Liver (tissue), 9 donors: ENCODE data around the gene THADA. TPM values are rescaled to one million over a fixed set of nuclear protein-coding genes. Genes with fewer than 3 reads are reported as not detected.

ENCODE experiments used
- DNase-seq: peaks from one replicate; pipeline ENCODE4 v3.0.0-alpha.2; 2017; ENCODE audit warnings: low spot score
- H3K27ac ChIP-seq, 2 donors: one replicate each; pipeline ENCODE4 v1.7.0; 2013; ENCODE audit warnings: inconsistent platforms in 2 of 2, low read length in 2 of 2, control low read depth in 1 of 2, low read depth in 1 of 2, mild to moderate bottlenecking in 1 of 2
- H3K27me3 ChIP-seq, 4 donors: one replicate each; pipeline versions ENCODE4 v1.6.1 to v1.7.0; 2013; ENCODE audit warnings: low read length in 3 of 4, inconsistent platforms in 1 of 4, mild to moderate bottlenecking in 1 of 4, moderate library complexity in 1 of 4; ENCODE audit not compliant: control insufficient read depth in 4 of 4, insufficient read depth in 4 of 4
- H3K36me3 ChIP-seq, 4 donors: one replicate each; pipeline versions ENCODE4 v1.6.1 to v1.7.0; 2013; ENCODE audit warnings: low read length in 3 of 4, mild to moderate bottlenecking in 3 of 4, low read depth in 1 of 4, moderate library complexity in 1 of 4; ENCODE audit not compliant: control insufficient read depth in 4 of 4, insufficient read depth in 3 of 4
- H3K4me1 ChIP-seq, 4 donors: one replicate each; pipeline versions ENCODE4 v1.6.1 to v1.7.0; 2013; ENCODE audit warnings: low read length in 3 of 4, mild to moderate bottlenecking in 3 of 4, moderate library complexity in 1 of 4; ENCODE audit not compliant: control insufficient read depth in 4 of 4, insufficient read depth in 4 of 4
- H3K4me3 ChIP-seq, 3 donors: one replicate each; pipeline versions ENCODE4 v1.6.1 to v1.7.0; 2013; ENCODE audit warnings: low read length in 3 of 3, control low read depth in 1 of 3, low read depth in 1 of 3, mild to moderate bottlenecking in 1 of 3
- H3K9ac ChIP-seq, 2 donors: one replicate each; pipeline ENCODE4 v1.7.0; 2013; ENCODE audit warnings: low read length in 2 of 2, mild to moderate bottlenecking in 2 of 2, moderate library complexity in 2 of 2, control low read depth in 1 of 2, low read depth in 1 of 2
- H3K9me3 ChIP-seq, 4 donors: one replicate each; pipeline versions ENCODE4 v1.6.1 to v1.7.0; 2013; ENCODE audit warnings: low read length in 3 of 4; ENCODE audit not compliant: control insufficient read depth in 4 of 4
- EGR1 ChIP-seq, 2 donors: IDR thresholded peaks; 2 replicates each; pipeline ENCODE4 v1.6.1; 2016 to 2018; ENCODE audit warnings: antibody characterized with exemption in 2 of 2, low read depth in 2 of 2
- FOXA1 ChIP-seq: IDR thresholded peaks from 2 replicates; pipeline ENCODE4 v1.6.1; 2016; ENCODE audit warnings: antibody characterized with exemption
- FOXA2 ChIP-seq: IDR thresholded peaks from 2 replicates; pipeline ENCODE4 v1.6.1; 2016; ENCODE audit warnings: antibody characterized with exemption
- GABPA ChIP-seq, 2 donors: IDR thresholded peaks in 1 of 2; conservative IDR thresholded peaks in 1 of 2; 2 replicates each; pipeline ENCODE4 v1.6.1; 2016; ENCODE audit warnings: antibody characterized with exemption in 2 of 2, mild to moderate bottlenecking in 1 of 2, moderate library complexity in 1 of 2
- HNF4A ChIP-seq, 2 donors: conservative IDR thresholded peaks; 2 replicates each; pipeline ENCODE4 v1.6.1; 2016; ENCODE audit warnings: antibody characterized with exemption in 2 of 2, mild to moderate bottlenecking in 2 of 2
- HNF4G ChIP-seq: IDR thresholded peaks from 2 replicates; pipeline ENCODE4 v1.6.1; 2016; ENCODE audit warnings: antibody characterized with exemption
- JUND ChIP-seq, 2 donors: IDR thresholded peaks; 2 replicates each; pipeline ENCODE4 v1.6.1; 2016; ENCODE audit warnings: antibody characterized with exemption in 2 of 2
- NR2F2 ChIP-seq: IDR thresholded peaks from 2 replicates; pipeline ENCODE4 v1.6.1; 2016; ENCODE audit warnings: antibody characterized with exemption
- RAD21 ChIP-seq, 2 donors: IDR thresholded peaks; 2 replicates each; pipeline ENCODE4 v1.6.1; 2016; ENCODE audit warnings: antibody characterized with exemption in 2 of 2, mild to moderate bottlenecking in 2 of 2
- RXRA ChIP-seq, 2 donors: IDR thresholded peaks; 2 replicates each; pipeline ENCODE4 v1.6.1; 2017 to 2018; ENCODE audit warnings: antibody characterized with exemption in 2 of 2, mild to moderate bottlenecking in 1 of 2
- TAF1 ChIP-seq: conservative IDR thresholded peaks from 2 replicates; pipeline ENCODE4 v1.6.1; 2016; ENCODE audit warnings: antibody characterized with exemption, mild to moderate bottlenecking
- YY1 ChIP-seq: IDR thresholded peaks from 2 replicates; pipeline ENCODE4 v1.6.1; 2016; ENCODE audit warnings: antibody characterized with exemption, mild to moderate bottlenecking
- WGBS: extraction: QIAGEN DNeasy Blood & Tissue Kit; methylation state at CpG from one replicate; pipeline ENCODE4 v1.1.7; 2013; 5-methylcytosine and 5-hydroxymethylcytosine counted together
- polyA plus RNA-seq, 2 donors: library from polyadenylated mRNA; stranded (reverse) in 1 of 2; unstranded in 1 of 2; fragments of 200-250 nt in 1 of 2; fragments of >200 nt in 1 of 2; fragmentation: Nextera tagmentation in 1 of 2; extraction: Ambion mirVana in 1 of 2; gene quantifications; one replicate each; pipeline versions ENCODE4 v1.2.1 to v1.2.3, GENCODE V29; 2013 to 2015
- total RNA-seq, 2 donors: library from RNA; depleted of rRNA; stranded (reverse); fragments of >200 nt; gene quantifications; one replicate each; pipeline ENCODE4 v1.2.3, GENCODE V29; 2014
- TF ChIP-seq, protein P1 (sequence below): IDR thresholded peaks from 2 replicates; pipeline ENCODE4 v1.6.1; 2016; ENCODE audit warnings: antibody characterized with exemption, mild to moderate bottlenecking
- TF ChIP-seq, protein P2 (sequence below): IDR thresholded peaks from 2 replicates; pipeline ENCODE4 v1.6.1; 2016; ENCODE audit warnings: antibody characterized with exemption
- TF ChIP-seq, protein P3 (sequence below): IDR thresholded peaks from 2 replicates; pipeline ENCODE4 v1.6.1; 2016; ENCODE audit warnings: antibody characterized with exemption
- TF ChIP-seq, protein P4 (sequence below): fragments of 150-350 bp; IDR thresholded peaks from 2 replicates; pipeline ENCODE4 v1.5.1; 2017; ENCODE audit warnings: improper control_type of control experiment, low read depth, low read length; ENCODE audit not compliant: missing input control
- donor health status: healthy.
- donor health status: healthy.
- donor health status: healthy.
- donor health status: healthy.
- donor health status: healthy.

Gene THADA
- total and polyA plus RNA-seq, 4 donors = 12.0 to 37.2 (median 22.3) TPM

DNA sequence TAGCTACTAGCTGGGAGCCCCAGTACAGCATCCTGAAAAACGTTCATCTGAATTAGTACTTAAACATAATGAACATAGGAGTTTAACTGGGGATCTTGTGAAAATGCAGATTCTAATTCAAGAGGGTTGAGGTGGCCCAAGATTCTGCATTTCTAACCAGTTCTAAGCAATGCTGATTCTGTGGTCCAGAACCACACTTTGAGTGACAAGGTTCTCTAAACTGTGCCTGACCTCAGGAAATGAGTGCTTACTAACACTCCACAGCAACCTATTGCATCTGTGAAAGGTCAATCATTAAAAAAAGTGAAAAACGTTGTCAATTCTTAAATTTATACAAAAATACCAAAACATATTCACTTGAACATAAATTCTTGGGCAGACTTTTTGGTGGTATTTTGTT, 212.3 kb downstream of the THADA start (continued):
- TF ChIP-seq, protein P1, sequence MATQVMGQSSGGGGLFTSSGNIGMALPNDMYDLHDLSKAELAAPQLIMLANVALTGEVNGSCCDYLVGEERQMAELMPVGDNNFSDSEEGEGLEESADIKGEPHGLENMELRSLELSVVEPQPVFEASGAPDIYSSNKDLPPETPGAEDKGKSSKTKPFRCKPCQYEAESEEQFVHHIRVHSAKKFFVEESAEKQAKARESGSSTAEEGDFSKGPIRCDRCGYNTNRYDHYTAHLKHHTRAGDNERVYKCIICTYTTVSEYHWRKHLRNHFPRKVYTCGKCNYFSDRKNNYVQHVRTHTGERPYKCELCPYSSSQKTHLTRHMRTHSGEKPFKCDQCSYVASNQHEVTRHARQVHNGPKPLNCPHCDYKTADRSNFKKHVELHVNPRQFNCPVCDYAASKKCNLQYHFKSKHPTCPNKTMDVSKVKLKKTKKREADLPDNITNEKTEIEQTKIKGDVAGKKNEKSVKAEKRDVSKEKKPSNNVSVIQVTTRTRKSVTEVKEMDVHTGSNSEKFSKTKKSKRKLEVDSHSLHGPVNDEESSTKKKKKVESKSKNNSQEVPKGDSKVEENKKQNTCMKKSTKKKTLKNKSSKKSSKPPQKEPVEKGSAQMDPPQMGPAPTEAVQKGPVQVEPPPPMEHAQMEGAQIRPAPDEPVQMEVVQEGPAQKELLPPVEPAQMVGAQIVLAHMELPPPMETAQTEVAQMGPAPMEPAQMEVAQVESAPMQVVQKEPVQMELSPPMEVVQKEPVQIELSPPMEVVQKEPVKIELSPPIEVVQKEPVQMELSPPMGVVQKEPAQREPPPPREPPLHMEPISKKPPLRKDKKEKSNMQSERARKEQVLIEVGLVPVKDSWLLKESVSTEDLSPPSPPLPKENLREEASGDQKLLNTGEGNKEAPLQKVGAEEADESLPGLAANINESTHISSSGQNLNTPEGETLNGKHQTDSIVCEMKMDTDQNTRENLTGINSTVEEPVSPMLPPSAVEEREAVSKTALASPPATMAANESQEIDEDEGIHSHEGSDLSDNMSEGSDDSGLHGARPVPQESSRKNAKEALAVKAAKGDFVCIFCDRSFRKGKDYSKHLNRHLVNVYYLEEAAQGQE = no peak
- TF ChIP-seq TAF1 (no peak), NR2F2 (no peak), FOXA1 (no peak), RXRA (IDR thresholded peaks at IDR 0.05) (no peak), GABPA (IDR thresholded peaks at IDR 0.05 in 1 of 2, conservative IDR thresholded peaks at IDR 0.05 in 1 of 2) (no peak)

DNA sequence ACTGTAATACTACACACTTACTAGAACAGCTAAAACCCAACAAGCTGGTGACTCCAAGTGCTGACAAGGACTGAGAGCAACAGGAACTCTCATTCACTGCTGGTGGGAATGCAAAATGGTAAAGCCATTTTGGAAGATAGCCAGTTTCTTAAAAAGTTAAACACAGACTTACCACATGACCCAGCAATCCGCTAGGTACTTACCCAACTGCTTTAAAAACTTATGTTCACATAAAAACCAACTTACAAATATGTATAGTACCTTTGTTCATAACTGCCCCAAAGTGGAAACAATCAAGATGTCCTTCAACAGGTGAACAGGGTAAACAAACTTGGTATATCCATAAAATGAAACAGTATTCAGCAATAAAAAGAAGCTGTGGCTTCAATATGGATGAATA, 216.3 kb downstream of the THADA start:
- Histone ChIP-seq H3K4me3 (no peak overlapping the region), H3K36me3 (no peaks in the 10 kb centered on the region), H3K9me3 (no peaks in the 10 kb centered on the region), H3K27me3 (no peaks in the 10 kb centered on the region), H3K4me1 (peaks cover 3 to 28% (median 23%) of the 10 kb centered on the region in 4 donors), H3K27ac (no peak overlapping the region), H3K9ac (no peak overlapping the region)
- DNase-seq = no peak
- 92% methylated on average over 1 of the region's 1 CpG for WGBS
- TF ChIP-seq HNF4A (conservative IDR thresholded peaks at IDR 0.05) (no peak), TAF1 (no peak), JUND (IDR thresholded peaks at IDR 0.05) (no peak)
- TF ChIP-seq, protein P2, sequence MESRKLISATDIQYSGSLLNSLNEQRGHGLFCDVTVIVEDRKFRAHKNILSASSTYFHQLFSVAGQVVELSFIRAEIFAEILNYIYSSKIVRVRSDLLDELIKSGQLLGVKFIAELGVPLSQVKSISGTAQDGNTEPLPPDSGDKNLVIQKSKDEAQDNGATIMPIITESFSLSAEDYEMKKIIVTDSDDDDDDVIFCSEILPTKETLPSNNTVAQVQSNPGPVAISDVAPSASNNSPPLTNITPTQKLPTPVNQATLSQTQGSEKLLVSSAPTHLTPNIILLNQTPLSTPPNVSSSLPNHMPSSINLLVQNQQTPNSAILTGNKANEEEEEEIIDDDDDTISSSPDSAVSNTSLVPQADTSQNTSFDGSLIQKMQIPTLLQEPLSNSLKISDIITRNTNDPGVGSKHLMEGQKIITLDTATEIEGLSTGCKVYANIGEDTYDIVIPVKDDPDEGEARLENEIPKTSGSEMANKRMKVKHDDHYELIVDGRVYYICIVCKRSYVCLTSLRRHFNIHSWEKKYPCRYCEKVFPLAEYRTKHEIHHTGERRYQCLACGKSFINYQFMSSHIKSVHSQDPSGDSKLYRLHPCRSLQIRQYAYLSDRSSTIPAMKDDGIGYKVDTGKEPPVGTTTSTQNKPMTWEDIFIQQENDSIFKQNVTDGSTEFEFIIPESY = no peak

DNA sequence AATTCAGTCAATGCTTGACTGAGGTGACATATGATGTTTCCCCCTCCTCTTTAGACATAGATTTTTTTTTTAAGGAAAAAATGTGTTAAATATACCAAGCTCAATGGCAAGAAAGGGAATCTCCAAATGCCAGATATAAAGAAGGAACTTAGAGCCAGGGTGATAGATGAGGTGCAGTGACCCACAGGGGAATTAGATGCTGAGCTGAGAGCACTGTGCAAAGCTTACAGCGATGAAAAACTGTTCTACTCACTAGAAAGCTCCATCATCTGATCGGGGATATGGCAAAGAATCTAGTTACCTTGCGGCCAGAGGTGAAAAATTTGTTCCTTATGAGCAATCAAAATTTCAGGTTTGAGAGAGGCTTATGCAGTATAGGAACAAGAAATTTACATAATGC, 218.5 kb downstream of the THADA start:
- Histone ChIP-seq H3K27ac (no peak overlapping the region), H3K9ac (no peak overlapping the region), H3K9me3 (no peaks in the 10 kb centered on the region), H3K4me1 (peaks cover 5 to 32% (median 28%) of the 10 kb centered on the region in 4 donors), H3K27me3 (no peaks in the 10 kb centered on the region), H3K4me3 (no peak overlapping the region), H3K36me3 (no peaks in the 10 kb centered on the region)
- TF ChIP-seq, protein P3, sequence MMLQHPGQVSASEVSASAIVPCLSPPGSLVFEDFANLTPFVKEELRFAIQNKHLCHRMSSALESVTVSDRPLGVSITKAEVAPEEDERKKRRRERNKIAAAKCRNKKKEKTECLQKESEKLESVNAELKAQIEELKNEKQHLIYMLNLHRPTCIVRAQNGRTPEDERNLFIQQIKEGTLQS = no peak
- no peak for TF ChIP-seq NR2F2
- no peak for TF ChIP-seq YY1
- no peak for TF ChIP-seq FOXA2
- TF ChIP-seq, protein P4, sequence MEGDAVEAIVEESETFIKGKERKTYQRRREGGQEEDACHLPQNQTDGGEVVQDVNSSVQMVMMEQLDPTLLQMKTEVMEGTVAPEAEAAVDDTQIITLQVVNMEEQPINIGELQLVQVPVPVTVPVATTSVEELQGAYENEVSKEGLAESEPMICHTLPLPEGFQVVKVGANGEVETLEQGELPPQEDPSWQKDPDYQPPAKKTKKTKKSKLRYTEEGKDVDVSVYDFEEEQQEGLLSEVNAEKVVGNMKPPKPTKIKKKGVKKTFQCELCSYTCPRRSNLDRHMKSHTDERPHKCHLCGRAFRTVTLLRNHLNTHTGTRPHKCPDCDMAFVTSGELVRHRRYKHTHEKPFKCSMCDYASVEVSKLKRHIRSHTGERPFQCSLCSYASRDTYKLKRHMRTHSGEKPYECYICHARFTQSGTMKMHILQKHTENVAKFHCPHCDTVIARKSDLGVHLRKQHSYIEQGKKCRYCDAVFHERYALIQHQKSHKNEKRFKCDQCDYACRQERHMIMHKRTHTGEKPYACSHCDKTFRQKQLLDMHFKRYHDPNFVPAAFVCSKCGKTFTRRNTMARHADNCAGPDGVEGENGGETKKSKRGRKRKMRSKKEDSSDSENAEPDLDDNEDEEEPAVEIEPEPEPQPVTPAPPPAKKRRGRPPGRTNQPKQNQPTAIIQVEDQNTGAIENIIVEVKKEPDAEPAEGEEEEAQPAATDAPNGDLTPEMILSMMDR = no peak
- TF ChIP-seq EGR1 (IDR thresholded peaks at IDR 0.05; ENCODE audit: low read depth in 2 of 2) = no peak
- no peak for TF ChIP-seq HNF4G
- TF ChIP-seq RAD21 (IDR thresholded peaks at IDR 0.05) = no peak
- DNase-seq = no peak
- WGBS = 97% methylated on average over 3 of the region's 3 CpGs
